H1 (cell line): ENCODE results near the gene CACNA2D3. TPM values are rescaled to one million over a fixed set of nuclear protein-coding genes. Genes with fewer than 3 reads are reported as not detected.
"Not testable (repeated sequence)": the region's sequence is repeated elsewhere in the genome, so short reads cannot be mapped to it uniquely, and the experiment has no call there.

ENCODE experiments used
- CTCF ChIA-PET: fragments of 300-600 bp; sonication (Branson Sonifier 250); formaldehyde crosslinking; loops from one replicate; lab custom pipeline; 2021; ENCODE audit not compliant: partially characterized antibody; lab: Charles Lee
- POLR2A ChIA-PET: fragments of 300-600 bp; sonication (Branson Sonifier 250); formaldehyde crosslinking; loops from one replicate; lab custom pipeline; 2021; ENCODE audit warnings: inconsistent platforms; ENCODE audit not compliant: partially characterized antibody; lab: Charles Lee
- DNase-seq, 2 experiments: peaks; one replicate each; pipeline versions ENCODE4 v3.0.0 to v3.0.0-alpha.2; 2010 to 2022; ENCODE audit warnings: low spot score in 2 of 2, low read depth in 1 of 2, mixed read lengths in 1 of 2
- FAIRE-seq: peaks from 2 replicates; lab custom pipeline; 2011; peaks lifted over from hg19 to GRCh38; lab: Jason Lieb, UNC
- H2AFZ ChIP-seq: 2 replicates; pipeline ENCODE4 v1.8.1; 2012; ENCODE audit warnings: low read length, inconsistent platforms
- H2AK5ac ChIP-seq: 2 replicates; pipeline ENCODE4 v1.6.1; 2013; ENCODE audit warnings: low read depth, low read length
- H2BK120ac ChIP-seq: replicated peaks from 2 replicates; pipeline ENCODE3; 2013; ENCODE audit warnings: low read depth, low read length, inconsistent platforms
- H2BK12ac ChIP-seq: 2 replicates; pipeline ENCODE4 v1.6.1; 2013; ENCODE audit warnings: low read depth, low read length
- H2BK15ac ChIP-seq: 2 replicates; pipeline ENCODE4 v1.6.1; 2013; ENCODE audit warnings: low read length
- H2BK20ac ChIP-seq: 2 replicates; pipeline ENCODE4 v1.6.1; 2013; ENCODE audit warnings: low read length
- H2BK5ac ChIP-seq: 2 replicates; pipeline ENCODE4 v1.6.1; 2013; ENCODE audit warnings: low read depth, low read length
- H3K14ac ChIP-seq: 2 replicates; pipeline ENCODE4 v1.6.1; 2013; ENCODE audit warnings: inconsistent platforms; ENCODE audit not compliant: insufficient read length
- H3K18ac ChIP-seq: 2 replicates; pipeline ENCODE4 v1.6.1; 2013; ENCODE audit warnings: low read length; ENCODE audit errors: extremely low read depth
- H3K23ac ChIP-seq: 2 replicates; pipeline ENCODE4 v1.6.1; 2013; ENCODE audit warnings: inconsistent platforms; ENCODE audit not compliant: insufficient read length
- H3K23me2 ChIP-seq: 2 replicates; pipeline ENCODE4 v1.6.1; 2013; ENCODE audit warnings: low read depth, low read length
- H3K27ac ChIP-seq: 2 replicates; pipeline ENCODE4 v1.6.1; 2011; ENCODE audit warnings: low read depth, low read length, inconsistent platforms
- H3K27me3 ChIP-seq, 4 experiments: replicated peaks in 1 of 4; 1 replicate in 1 of 4; 2 replicates in 3 of 4; pipeline versions ENCODE4 v1.6.1 to v1.8.1; 2011 to 2013; ENCODE audit warnings: low read length in 3 of 4, mild to moderate bottlenecking in 3 of 4, inconsistent platforms in 2 of 4, mixed read lengths in 2 of 4, moderate library complexity in 1 of 4; ENCODE audit not compliant: control insufficient read depth in 3 of 4, insufficient read depth in 3 of 4; ENCODE audit errors: extremely low read depth in 1 of 4
- H3K36me3 ChIP-seq, 4 experiments: 2 replicates each; pipeline versions ENCODE4 v1.6.1 to v1.8.1; 2011 to 2013; ENCODE audit warnings: mild to moderate bottlenecking in 4 of 4, low read length in 3 of 4, moderate library complexity in 2 of 4, control low read depth in 1 of 4, inconsistent platforms in 1 of 4; ENCODE audit not compliant: insufficient read depth in 4 of 4, control insufficient read depth in 2 of 4
- H3K4ac ChIP-seq: replicated peaks from 2 replicates; pipeline ENCODE3; 2013; ENCODE audit warnings: low read length, low read depth, mixed read lengths, inconsistent platforms; ENCODE audit not compliant: insufficient read length
- H3K4me1 ChIP-seq, 4 experiments: replicated peaks in 1 of 4; 1 replicate in 1 of 4; 2 replicates in 3 of 4; pipeline versions ENCODE4 v1.6.1 to v1.8.1; 2011 to 2013; ENCODE audit warnings: low read length in 3 of 4, inconsistent platforms in 2 of 4, mixed read lengths in 1 of 4; ENCODE audit not compliant: insufficient read depth in 4 of 4, control insufficient read depth in 3 of 4
- H3K4me2 ChIP-seq, 2 experiments: 2 replicates each; pipeline versions ENCODE4 v1.6.1 to v1.8.1; 2011 to 2013; ENCODE audit warnings: low read depth in 2 of 2, low read length in 2 of 2, control low read depth in 1 of 2, inconsistent platforms in 1 of 2, mild to moderate bottlenecking in 1 of 2; ENCODE audit not compliant: insufficient read depth in 1 of 2
- H3K4me3 ChIP-seq, 4 experiments: fragments of 200-600, 300-600 bp in 1 of 4; sonication (generic), shearing (Covaris generic), sonication (Bioruptor Twin) in 1 of 4; 2 replicates each; pipeline versions ENCODE4 v1.5.1 to v1.8.1; 2011 to 2016; ENCODE audit warnings: low read length in 4 of 4, low read depth in 3 of 4, control low read depth in 2 of 4, inconsistent platforms in 2 of 4, mild to moderate bottlenecking in 2 of 4, mixed read lengths in 1 of 4, moderate library complexity in 1 of 4; ENCODE audit not compliant: insufficient read depth in 2 of 4; ENCODE audit errors: extremely low read depth in 1 of 4
- H3K56ac ChIP-seq: replicated peaks from 2 replicates; pipeline ENCODE3; 2013; ENCODE audit warnings: low read depth, mild to moderate bottlenecking, mixed read lengths, low read length, inconsistent platforms; ENCODE audit not compliant: insufficient read length
- H3K79me1 ChIP-seq: 2 replicates; pipeline ENCODE4 v1.6.1; 2013; ENCODE audit warnings: low read depth, low read length, control low read depth
- H3K79me2 ChIP-seq, 2 experiments: 2 replicates each; pipeline versions ENCODE4 v1.6.1 to v1.8.1; 2012 to 2013; ENCODE audit warnings: low read length in 2 of 2, mild to moderate bottlenecking in 2 of 2, inconsistent platforms in 1 of 2; ENCODE audit not compliant: insufficient read depth in 2 of 2, control insufficient read depth in 1 of 2
- H3K9ac ChIP-seq, 4 experiments: replicated peaks in 1 of 4; 1 replicate in 1 of 4; 2 replicates in 3 of 4; pipeline versions ENCODE4 v1.6.1 to v1.8.1; 2011 to 2013; ENCODE audit warnings: low read depth in 3 of 4, low read length in 3 of 4, control low read depth in 2 of 4, mild to moderate bottlenecking in 2 of 4, moderate library complexity in 2 of 4, inconsistent platforms in 1 of 4; ENCODE audit errors: extremely low read depth in 1 of 4
- H3K9me3 ChIP-seq, 2 experiments: 2 replicates each; pipeline versions ENCODE4 v1.6.1 to v1.8.1; 2012 to 2013; ENCODE audit warnings: mild to moderate bottlenecking in 2 of 2, moderate library complexity in 2 of 2, control low read depth in 1 of 2, inconsistent platforms in 1 of 2, low read depth in 1 of 2, low read length in 1 of 2, mixed read lengths in 1 of 2; ENCODE audit not compliant: insufficient read depth in 2 of 2
- H4K20me1 ChIP-seq, 2 experiments: replicated peaks in 1 of 2; 2 replicates each; pipeline versions ENCODE3 to v1.8.1; 2011 to 2013; ENCODE audit warnings: inconsistent platforms in 2 of 2, low read length in 2 of 2, mild to moderate bottlenecking in 1 of 2; ENCODE audit not compliant: insufficient read depth in 2 of 2, control insufficient read depth in 1 of 2
- H4K5ac ChIP-seq: 2 replicates; pipeline ENCODE4 v1.6.1; 2013; ENCODE audit warnings: low read length, low read depth, mixed read lengths, inconsistent platforms; ENCODE audit not compliant: insufficient read length
- H4K8ac ChIP-seq: 2 replicates; pipeline ENCODE4 v1.8.0; 2013; ENCODE audit warnings: mild to moderate bottlenecking, moderate library complexity, low read length, inconsistent platforms; ENCODE audit not compliant: insufficient read depth; ENCODE audit errors: extremely low read depth
- H4K91ac ChIP-seq: replicated peaks from 2 replicates; pipeline ENCODE3; 2013; ENCODE audit warnings: low read length, mixed read lengths, inconsistent platforms; ENCODE audit not compliant: insufficient read length
- ASH2L ChIP-seq: fragments of 200-600, 300-600 bp; sonication (generic); IDR thresholded peaks from one replicate; pipeline ENCODE4 v1.7.1; 2017; ENCODE audit warnings: low read length
- NRF1 ChIP-seq: IDR thresholded peaks from 2 replicates; pipeline ENCODE4 v1.6.1; 2011; ENCODE audit warnings: mild to moderate bottlenecking, low read depth, low read length, improper control_type of control experiment
- WGBS, 2 experiments: shearing (Covaris generic) in 1 of 2; methylation state at CpG; one replicate each; pipeline versions ENCODE4 v1.1.6 to v1.1.7; 2013 to 2015; ENCODE audit warnings: low lambda C conversion rate in 2 of 2, mixed read lengths in 2 of 2, inconsistent platforms in 1 of 2, low coverage in 1 of 2, missing lambda C conversion rate in 1 of 2; ENCODE audit not compliant: insufficient replicate concordance in 2 of 2, insufficient coverage in 1 of 2, insufficient read length in 1 of 2; ENCODE audit errors: extremely low coverage in 1 of 2, missing lambda C conversion rate in 1 of 2; 5-methylcytosine and 5-hydroxymethylcytosine counted together
- polyA plus RNA-seq, 7 experiments: library from polyadenylated mRNA; depleted of rRNA in 3 of 7; stranded (reverse) in 5 of 7; unstranded in 2 of 7; fragments of >200 nt in 5 of 7; fragments of 200-250 nt in 2 of 7; gene quantifications; 1 replicate in 5 of 7; 2 replicates in 1 of 7; 4 replicates in 1 of 7; pipeline versions ENCODE4 v1.2.1 to v1.2.3, GENCODE V29; 2011 to 2013; ENCODE audit warnings: missing spikeins in 2 of 7, mixed read lengths in 2 of 7
- total RNA-seq: library from RNA; stranded (reverse); fragmentation: NEBNext Ultra II Directional; extraction: Animal tissue kit (Norgen Biotek cat#: 25700); gene quantifications from 2 replicates; pipeline ENCODE4 v1.2.1, GENCODE V29; 2021

The CACNA2D3 gene
- total and polyA plus RNA-seq, 2 of the 8 experiments (the other 6 are each of a cell fraction or from before 2014, with no cell fraction given), result 1.5 to 1.8 TPM

DNA sequence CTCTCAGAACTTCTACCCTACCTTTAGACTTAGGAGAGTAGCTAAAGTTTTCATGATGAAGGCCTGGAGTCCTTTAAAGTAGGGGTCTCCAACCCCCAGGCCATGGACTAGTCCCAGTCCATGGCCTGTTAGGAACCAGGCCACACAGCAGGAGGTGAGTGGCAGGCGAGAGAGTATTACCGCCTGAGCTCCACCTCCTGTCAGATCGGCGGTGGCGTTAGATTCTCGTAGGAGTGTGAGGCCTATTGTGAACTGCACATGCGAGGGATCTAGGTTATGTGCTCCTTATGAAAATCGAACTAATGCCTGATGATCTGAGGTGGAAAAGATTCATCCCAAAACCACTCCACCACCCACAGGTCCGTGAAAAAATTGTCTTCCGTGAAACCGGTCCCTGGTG is 18.3 kb upstream of the CACNA2D3 start (continued):
- TF ChIP-seq ASH2L, result no peak
- no peak for TF ChIP-seq NRF1

DNA sequence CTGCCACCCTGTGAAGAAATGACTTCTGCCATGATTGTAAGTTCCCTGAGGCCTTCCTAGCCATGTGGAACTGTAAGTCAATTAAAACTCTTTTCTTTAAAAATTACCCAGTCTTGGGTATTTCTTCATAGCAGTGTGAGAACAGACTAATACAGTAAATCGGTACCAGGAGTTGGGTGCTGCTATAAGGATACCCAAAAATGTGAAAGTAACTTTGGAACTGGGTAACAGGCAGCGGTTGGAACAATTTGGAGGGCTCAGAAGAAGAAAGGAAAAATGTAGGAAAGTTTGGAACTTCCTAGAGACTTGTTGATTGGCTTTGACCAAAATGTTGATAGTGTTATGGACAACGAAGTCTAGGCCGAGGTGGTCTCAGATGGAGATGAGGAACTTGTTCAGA is 6.2 kb upstream of the CACNA2D3 start:
- H3K79me2 ChIP-seq, H3K4me1 ChIP-seq, H2BK5ac ChIP-seq, DNase-seq, H3K4me3 ChIP-seq, H3K4me2 ChIP-seq, H3K14ac ChIP-seq, H4K8ac ChIP-seq, H3K79me1 ChIP-seq, H4K20me1 ChIP-seq, H3K23ac ChIP-seq, H2BK20ac ChIP-seq, H2AFZ ChIP-seq, FAIRE-seq, H3K27ac ChIP-seq, H2BK15ac ChIP-seq, H3K56ac ChIP-seq, H2BK12ac ChIP-seq, H2BK120ac ChIP-seq, H3K9ac ChIP-seq, H3K23me2 ChIP-seq, H2AK5ac ChIP-seq, POLR2A ChIA-PET, H4K5ac ChIP-seq, H3K18ac ChIP-seq, H3K4ac ChIP-seq, H3K36me3 ChIP-seq, H4K91ac ChIP-seq: not testable (repeated sequence)
- CTCF ChIA-PET, result interaction anchor here (1.2 kb wide), 1 partner anchor 36 kb away, joined by 5 read pairs; no protein-coding TSS in a partner anchor
- WGBS, 2 experiments, result 93% methylated on average over 4 of the region's 4 CpGs; no CpG with 5 or more reads in 1 of the 2 experiments
- H3K9me3 ChIP-seq, result peaks cover 4 to 11% of the 10 kb centered on the region in 2 experiments; a peak in 3 of 4 replicates
- peaks cover 14 to 21% (median 20%) of the 10 kb centered on the region in 4 experiments for H3K27me3 ChIP-seq
